GM18526 (cell line): ENCODE results near the gene SHROOM3.

Source experiments
- POLR2A ChIP-seq: IDR thresholded peaks from 3 replicates; pipeline ENCODE4 v1.6.1; 2011; ENCODE audit not compliant: insufficient read length; ENCODE audit errors: extremely low read depth

Gene SHROOM3

DNA sequence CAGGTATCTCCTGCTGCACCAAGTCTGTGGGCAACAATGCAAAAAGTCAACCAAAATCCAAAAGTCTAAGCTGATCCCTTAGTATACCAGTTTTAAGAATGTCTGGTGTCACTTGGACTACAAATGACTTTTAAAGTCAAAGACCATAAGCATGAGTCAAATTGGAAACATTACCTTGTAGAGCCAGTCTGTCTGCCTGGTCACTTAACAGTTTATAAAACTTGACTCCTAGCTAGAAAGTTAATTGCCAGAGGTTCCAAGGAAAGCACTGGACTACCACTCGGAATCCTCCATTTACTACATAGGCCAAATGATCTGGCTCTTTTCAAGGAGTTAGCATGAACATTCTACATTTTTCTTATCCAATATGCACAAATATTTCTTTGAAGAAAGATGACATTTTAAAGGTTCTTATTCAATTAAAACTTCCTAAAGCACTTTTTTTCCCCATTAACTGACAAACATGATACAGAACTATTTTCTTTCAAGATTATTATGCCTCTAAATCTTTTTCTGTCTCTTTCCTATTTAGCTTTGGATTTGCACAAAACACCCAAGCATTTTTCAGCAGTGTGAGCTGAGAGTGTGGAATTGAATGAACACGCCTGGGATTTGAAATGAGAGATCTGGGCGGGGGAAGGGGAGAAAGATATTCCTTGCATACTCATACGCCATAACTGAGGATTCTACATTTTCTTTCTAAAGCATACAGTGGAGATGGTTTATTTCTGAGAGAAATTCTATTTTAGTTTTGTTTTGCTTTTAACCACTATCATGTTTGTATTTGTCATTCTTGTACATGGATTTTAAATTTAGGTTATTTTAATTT, 188.4 kb downstream of the SHROOM3 start:
- TF ChIP-seq POLR2A = no peak

DNA sequence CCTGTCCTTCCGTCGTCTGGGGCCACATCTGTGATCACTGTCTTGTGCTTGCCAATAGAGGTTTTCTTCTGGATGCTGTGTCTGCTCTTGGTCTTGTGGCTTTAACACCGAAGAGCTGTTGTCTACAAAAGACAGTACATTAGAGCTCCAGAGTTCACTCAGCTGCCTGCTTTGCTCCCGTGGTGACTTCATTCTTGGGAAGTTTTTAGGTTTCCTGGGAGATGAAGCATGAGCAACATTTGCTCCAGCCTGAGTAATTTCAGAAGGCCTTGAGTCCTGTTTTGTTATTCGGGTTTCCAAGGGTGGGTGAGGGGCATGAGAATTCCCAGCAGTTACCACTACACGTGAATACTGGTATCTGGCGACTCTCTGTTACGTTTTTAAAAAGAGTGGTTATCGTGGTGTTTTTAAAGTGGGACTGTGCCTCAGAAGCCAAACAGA, 189.2 kb downstream of the SHROOM3 start:
- TF ChIP-seq POLR2A = no peak

GRCh38 chr4:76624931-76625715, 190.1 kb downstream of the SHROOM3 start:
- TF ChIP-seq POLR2A = no peak

DNA sequence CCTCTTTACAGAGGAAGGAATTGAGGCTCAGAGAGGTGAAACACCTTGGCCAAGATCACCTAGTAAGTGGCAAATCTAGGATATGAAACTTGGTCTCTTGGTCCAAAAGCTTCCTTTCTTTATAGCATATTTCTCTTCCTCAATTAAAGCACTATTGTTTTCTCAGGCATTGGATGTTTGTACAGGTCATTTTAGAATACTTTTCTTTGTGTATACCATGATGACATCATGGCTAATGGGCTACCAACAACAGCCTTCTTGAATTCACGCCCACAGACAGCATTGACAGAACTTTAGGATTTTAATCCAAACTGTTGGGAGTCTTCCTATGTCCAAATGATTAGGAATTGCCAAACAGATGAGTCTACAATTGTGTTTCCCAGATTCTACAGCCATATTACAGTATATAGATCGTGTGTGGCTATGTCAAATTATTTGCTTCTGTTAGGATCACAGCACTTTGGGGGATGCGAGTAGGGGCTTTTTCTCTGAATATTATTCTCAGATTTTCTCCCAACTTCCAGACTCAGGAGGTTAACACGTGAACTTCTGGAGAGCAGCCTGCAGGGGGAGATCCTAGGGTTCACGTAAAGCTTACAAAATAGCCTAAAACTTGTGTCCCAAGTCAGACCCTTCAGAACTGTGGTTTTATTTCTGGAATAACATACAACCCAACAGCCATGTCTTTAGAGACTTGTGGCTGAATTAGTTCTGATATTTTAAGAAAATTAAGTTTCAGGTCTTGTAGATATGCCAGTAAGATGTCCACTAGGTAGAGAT, 191.8 kb downstream of the SHROOM3 start:
- TF ChIP-seq POLR2A = no peak

DNA sequence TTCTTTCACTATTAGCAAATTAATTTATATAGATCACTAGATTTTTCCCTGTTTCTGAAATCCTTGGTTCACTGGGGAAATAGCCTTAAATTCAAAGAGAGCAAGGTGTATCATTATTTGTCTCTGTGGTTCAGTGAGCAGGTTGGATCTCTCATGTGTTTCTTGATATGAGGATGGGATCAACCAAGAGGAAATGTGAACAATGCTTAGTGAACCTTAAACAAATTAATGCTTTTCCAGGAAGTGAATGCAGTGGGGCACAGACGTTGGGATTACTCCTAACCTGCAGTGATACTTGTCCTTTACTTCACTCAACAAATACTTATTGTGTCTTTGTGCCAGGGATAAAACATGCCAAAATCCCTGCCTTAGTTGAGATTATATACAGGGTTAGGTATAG, 193.2 kb downstream of the SHROOM3 start:
- TF ChIP-seq POLR2A = no peak

DNA sequence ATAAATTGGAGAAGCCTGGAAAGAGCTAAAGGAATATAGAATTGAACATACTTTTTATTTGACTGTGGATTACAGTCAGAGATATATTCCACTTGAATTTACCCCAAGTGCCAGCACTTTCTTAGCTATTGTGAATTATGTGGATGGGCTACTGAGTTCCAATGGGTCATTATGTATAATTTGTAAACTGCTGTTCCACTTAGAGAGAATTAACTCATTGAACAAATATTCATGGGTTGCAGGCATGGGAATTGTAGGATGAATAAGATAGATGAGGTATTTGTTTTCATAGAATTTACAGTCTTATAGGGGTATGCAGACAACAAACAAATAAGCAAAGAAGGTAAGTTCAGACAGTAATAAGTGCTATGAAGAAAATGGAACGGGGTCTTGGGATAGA, 195.7 kb downstream of the SHROOM3 start:
- TF ChIP-seq POLR2A = no peak

GRCh38 chr4:76634220-76634619, 199.2 kb downstream of the SHROOM3 start:
- TF ChIP-seq POLR2A = no peak

- TF ChIP-seq POLR2A = no peak
These were observed 202.8 kb downstream of the SHROOM3 start for GRCh38 chr4:76637712-76638361.

- TF ChIP-seq POLR2A = no peak
These were observed 204.3 kb downstream of the SHROOM3 start for GRCh38 chr4:76639288-76639687.

DNA sequence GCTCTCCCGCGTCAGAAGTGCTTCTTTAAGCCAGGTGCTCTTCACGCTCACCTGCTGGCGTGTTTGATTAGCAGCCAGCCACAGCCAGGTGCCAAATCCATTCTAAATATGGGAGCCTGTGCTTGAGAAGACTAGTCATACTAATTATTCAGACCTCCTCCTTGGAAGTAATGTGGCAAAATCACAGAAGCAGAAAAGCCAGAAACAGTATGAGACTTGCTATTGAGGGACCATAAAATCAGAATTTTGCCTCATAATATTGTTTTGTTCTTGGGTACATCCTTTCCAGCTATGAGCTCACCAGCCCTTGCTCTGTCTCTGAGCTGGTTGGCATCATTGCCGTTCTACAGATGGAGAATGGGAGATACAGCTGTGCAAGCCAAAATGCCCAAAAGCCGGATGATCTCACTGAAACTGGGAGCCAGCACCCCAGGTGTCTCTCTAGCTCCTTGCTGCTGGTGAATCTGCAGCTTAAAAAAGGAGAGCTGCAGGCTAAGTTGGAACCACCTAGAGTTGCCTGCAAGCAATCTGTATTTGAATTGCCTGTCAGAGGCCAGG, 205.4 kb downstream of the SHROOM3 start:
- TF ChIP-seq POLR2A = no peak

DNA sequence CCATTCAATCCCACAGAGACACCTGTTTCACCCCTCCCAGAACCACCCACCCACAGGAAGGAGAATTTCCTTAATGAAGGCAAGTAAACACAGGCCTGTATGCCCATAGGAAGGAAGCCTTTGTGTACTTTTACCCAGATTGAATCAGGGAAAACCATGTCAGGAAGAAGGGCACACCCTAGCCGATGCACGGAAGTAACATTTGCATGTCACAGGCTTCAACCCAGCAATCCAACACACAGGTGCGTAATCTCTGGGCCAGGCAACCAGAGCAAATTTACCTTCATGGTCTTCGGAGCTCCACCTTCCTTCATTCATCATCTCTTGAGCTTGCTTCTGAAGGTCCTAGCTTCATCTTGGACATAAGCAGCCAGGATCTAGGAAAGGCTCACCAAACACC, 206.3 kb downstream of the SHROOM3 start:
- TF ChIP-seq POLR2A = no peak

DNA sequence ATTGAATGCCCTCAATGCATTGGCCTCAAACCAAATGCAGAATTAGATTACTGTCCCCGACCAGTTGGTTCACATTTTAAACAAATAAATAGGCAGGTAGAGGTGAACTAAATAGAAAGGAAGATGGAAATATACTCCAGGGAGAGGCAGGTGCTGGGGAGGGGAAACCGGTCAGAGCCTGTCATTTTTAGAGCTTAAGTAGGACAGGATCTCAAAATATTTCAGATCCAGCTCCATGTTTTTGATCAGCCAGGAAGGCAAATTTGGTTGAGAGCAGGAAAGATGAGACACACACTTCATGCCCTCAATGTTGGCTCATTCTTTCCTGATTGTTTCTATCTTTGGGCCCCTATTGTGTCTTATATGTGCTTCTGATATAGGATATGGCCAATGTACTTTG, 206.7 kb downstream of the SHROOM3 start:
- no peak for TF ChIP-seq POLR2A

- no peak for TF ChIP-seq POLR2A
These were observed 209.9 kb downstream of the SHROOM3 start for GRCh38 chr4:76644831-76645485.

DNA sequence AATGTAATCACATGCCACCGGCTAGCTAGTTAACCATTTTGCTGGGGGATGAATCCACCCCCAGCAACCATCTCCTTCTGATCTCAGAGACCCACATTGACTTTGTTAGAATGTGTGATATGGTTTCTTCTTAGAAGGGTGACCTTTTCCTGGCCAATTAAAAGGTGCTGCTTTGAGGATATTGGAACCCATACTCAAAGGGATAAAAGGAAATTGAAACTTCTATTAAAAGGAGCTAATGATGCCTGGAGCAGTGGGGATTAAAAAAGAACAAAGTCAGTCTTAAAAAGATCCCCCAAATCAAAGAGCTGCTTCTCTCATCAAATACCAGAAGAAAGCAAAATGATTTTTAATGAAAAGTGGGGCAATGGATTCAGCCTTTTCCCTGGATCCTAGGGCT, 214.1 kb downstream of the SHROOM3 start:
- TF ChIP-seq POLR2A = no peak

DNA sequence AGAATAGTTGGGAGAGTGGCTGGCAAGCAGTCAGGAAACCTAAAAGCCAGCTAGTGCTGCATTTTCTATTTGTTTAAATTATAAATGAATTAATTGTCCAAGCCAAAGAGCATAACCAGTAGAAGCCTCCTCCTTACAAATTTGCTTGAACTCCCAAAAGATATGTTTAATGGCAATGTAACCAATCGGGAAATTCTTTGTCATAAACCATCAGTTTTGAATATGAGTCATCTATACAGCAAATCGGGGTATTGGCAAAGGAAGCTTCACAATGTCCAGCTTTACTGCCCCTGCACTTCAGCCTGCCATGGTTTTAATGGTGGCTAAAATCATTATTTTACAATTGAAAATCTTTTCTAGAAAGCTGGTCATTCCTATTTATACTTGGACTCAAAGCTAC, 216.6 kb downstream of the SHROOM3 start:
- TF ChIP-seq POLR2A = no peak

GRCh38 chr4:76652389-76652788, 217.4 kb downstream of the SHROOM3 start:
- TF ChIP-seq POLR2A = no peak
